ENCODE measurements around the gene GAB1.

DNA sequence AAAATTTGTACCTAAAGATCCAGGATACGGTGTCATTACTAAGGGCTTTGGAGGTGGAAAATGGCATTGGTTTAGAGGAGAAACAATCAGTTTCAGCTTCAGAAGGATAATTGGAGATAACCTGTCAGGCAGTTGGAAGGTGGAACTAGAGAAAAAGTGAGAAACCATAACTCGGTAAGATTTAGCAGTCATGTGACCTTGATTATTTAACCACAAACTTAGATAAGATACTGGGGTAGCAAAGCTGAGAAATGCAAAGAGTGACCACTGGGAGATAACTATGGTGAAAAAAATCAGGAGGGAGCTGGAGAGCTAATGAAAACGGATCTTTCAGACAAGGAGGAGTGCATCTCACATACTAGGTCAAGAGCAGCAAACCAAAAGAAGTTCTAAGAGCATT is 118.5 kb downstream of the GAB1 start:
- TF ChIP-seq POLR2A (IDR thresholded peaks at IDR 0.05), result no peak
- TF ChIP-seq, protein P1, sequence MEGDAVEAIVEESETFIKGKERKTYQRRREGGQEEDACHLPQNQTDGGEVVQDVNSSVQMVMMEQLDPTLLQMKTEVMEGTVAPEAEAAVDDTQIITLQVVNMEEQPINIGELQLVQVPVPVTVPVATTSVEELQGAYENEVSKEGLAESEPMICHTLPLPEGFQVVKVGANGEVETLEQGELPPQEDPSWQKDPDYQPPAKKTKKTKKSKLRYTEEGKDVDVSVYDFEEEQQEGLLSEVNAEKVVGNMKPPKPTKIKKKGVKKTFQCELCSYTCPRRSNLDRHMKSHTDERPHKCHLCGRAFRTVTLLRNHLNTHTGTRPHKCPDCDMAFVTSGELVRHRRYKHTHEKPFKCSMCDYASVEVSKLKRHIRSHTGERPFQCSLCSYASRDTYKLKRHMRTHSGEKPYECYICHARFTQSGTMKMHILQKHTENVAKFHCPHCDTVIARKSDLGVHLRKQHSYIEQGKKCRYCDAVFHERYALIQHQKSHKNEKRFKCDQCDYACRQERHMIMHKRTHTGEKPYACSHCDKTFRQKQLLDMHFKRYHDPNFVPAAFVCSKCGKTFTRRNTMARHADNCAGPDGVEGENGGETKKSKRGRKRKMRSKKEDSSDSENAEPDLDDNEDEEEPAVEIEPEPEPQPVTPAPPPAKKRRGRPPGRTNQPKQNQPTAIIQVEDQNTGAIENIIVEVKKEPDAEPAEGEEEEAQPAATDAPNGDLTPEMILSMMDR (IDR thresholded peaks at IDR 0.05), result no peak
- no peak for TF ChIP-seq EP300 (IDR thresholded peaks at IDR 0.05)

Data from ovary (tissue), 3 donors.